ENCODE measurements around the gene DDN.

DDN gene

DNA sequence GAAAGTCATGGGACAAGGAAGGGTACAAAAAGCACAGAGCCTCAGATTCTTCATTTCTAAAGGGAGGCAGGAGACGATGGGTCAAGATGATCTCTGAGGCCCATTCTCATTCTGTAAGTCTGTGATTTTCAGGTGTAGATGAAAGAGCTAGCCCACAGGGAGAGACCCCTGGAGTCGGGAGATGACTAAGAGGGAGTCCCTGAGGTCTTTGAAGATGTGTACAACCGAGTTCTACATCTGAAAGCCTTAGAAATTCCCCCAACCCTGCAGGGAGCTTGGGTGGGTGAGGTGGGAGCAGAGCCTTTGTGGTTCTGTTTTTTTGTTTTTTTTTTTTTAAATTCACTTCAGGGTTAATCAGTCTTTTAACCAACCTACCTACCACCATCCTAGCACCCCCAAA lies 30.7 kb downstream of the DDN start:
- DNase-seq (ENCODE audit: extremely low read depth in 1 of 2, low read depth in 1 of 2), result no peak

DNA sequence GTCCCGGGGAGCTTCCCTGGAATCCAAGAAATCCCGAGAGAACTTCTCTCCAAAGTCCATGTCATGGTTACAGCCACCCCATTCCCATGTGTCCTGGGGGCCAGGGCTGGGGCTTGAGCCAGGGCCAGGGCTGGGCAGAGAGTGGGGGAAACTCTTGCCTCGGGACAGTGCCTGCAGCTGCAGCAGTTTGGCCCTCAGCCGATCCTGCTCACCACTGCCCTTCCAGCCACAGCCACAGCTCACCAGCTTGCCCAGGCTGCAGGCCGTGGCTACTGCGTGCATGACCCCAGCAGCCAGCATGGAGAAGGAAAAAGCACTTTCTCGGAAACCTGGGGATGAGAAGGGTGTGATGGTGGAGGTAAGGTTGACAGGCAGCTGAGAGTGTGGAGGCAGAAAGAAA lies 31.2 kb downstream of the DDN start:
- DNase-seq (ENCODE audit: extremely low read depth in 1 of 2, low read depth in 1 of 2), result no peak

DNA sequence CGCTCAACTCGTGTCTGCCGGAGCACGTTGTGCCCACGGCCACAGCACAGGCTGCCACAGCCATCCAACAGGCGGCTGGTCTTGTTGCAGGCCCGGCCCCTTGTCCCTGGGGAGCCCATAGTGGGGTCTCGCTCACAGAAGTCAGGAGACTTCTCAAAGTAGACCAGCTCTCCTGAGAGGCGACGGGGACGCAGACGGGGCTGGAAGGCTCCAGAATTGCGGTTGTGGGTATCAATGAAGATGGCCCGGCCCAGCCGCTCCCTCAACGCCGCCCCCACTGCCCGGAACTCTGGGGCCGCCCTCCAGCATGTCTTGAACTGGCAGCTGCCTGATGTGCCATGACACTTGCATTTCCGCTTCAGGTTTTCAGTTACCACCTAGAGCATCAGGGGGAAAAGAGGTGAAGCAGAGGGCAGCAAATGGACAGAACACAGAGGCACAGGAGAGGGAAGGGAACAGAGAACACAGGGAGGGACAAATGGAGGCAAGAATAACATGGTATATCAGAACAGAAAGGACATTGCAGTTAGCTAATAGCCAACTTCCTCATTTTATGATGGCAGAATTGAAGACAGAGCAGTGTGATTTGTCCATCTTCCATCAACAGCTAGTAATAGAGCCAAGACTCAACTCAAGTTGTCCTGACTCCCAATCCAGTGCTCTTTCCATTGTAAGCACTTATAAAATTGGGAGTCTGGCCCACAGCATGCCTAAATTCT lies 32.8 kb downstream of the DDN start:
- no peak for DNase-seq (ENCODE audit: extremely low read depth in 1 of 2, low read depth in 1 of 2)

DNA sequence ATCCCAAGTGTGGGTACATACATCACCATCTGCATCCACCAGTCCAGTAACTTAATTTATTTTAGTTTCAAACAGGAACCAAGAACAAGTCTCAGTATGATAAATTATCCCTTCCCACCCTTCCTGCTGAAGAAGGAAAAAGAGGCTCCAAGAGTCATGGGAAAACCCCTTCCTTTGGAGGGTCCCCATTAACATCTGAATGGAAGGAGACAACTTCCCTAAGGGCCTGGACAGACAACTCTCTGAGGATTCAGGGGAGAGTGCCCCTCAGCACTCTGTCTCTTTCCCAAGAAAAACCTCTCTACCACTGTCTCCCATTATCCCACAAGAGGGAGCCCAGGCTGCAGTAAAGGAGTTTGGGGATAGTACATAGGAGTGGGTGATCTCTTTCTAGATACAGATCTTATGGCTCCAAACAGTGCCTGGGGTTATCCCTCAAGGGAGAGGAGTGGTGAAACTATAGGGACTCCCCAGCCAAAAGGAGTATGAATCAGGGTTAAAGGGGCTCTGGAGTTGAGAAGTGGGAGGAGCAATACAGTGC lies 33.8 kb downstream of the DDN start:
- no peak for DNase-seq (ENCODE audit: extremely low read depth in 1 of 2, low read depth in 1 of 2)

DNA sequence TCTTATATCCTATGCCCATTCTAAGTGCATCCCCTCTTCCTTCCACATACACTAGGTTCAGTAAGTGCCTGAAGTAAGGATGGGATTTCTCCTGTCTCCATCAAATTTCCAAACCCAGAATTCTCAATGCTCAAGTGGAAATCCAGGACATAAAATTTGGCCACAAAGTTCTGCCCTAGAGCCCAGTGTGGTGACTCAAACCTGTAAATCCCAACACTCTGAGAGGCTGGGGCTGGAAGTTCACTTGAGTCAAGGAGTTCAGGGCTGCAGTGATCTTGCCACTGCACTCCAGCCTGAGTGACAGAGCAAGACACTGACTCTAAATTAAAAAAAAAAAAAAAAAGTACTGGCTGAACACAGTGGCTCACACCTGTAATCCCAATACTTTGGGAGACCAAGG lies 37.4 kb downstream of the DDN start:
- DNase-seq (ENCODE audit: extremely low read depth in 1 of 2, low read depth in 1 of 2), result no peak

DNA sequence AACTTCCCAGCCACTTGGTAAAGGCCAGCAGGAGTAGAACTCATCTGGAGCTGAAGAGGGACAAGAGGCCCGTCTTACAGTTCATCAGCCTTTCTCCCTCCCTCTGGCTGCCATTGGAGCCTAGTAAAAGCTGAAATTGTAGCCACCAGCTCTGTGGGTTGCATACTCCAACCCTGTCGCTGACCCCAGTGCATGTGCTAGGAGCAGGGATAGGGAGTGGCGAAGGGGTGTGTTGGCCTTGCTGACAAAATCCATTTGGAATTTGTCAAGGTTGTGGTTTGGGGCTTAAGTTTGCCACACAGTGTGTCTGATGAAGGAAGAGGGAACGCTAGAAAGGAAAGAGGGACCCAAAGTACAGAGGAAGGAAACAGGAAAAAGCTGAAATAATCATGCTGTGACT lies 37.8 kb downstream of the DDN start:
- DNase-seq (ENCODE audit: extremely low read depth in 1 of 2, low read depth in 1 of 2), result no peak

DNA sequence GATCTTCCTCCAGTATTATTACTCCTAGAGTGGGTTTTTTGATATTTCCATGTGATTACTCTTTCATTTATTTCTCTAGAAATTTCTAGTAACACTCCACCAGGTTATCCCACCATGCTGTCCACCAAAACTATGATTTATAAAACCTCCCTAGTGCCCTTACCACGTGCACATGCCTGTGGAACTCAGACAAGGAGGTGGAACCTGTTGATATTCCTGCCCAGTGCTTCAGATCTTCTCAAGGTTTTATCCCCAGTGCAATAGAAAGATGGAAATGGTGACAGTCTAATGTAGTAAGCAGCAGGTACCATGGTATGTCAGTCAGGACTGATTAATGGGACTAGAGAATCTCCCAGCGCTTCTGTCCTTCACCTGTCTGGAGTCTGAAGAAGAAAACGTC lies 38.3 kb downstream of the DDN start:
- no peak for DNase-seq (ENCODE audit: extremely low read depth in 1 of 2, low read depth in 1 of 2)

DNA sequence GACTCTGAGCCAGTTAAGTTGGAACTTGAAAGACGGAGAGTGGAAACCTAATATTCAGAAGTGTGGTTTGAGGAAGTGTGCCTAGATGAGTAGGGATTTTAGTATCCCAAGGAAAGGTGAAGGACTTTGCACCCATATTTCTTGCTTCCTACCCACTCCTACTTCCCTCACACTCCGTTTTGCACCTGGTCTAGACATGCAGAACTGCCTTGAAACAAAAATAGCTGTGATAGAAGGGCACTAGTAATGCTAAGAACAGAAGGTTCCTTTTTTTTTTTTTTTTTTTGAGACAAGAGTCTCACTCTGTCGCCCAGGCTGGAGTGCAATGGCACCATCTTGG lies 41.2 kb downstream of the DDN start:
- no peak for DNase-seq (ENCODE audit: extremely low read depth in 1 of 2, low read depth in 1 of 2)

DNA sequence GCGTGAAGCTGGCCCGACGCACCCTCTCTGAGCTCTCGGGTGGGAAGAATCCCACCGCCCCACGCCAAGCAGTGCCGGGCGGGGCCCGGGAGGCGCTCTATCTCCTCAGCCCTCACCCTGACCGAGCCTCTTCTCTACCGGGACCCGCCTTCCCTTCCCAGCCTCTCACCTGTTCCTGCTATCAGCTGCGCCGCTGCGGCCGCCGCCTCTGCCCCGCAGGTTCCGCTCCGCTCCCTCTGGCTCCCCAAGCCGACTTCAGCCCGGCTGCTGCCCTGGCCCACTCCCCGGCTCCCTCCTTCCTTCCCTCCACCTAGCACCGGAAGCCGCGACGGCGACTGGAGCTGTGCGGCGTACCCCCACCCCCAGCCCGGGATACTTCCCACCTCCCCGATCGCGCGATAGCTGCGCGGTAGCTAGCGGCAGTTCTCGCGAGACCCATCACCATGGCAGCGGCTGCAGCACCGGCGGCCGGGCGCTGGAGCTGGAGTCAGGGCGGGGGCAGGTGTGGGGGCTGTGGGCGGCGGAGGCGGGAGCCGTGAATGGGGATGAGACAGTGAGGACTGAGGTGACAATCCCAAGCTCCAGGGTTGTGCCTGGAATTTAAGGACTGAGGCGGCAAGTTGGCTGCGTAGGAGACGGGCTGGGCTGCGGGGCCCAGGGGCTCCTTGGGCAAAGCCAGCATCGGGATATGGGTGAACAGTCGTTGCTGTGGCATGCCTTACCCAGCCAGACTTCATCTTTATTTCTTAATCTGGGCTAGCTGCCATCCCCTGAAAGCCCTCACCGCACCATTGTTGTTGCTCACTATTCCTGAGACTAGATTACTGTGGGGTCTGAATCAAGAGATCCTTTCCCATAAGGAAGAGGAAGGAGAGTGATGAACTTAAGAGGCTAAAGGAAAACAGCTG lies 41.8 kb downstream of the DDN start, which contains the start of gene ARF3:
Gene ARF3 (minus strand): TSS at position 347 of the 908 bp plus-strand sequence. CDS start 16,392 bp downstream, outside the sequence.
- DNase-seq (ENCODE audit: extremely low read depth in 1 of 2, low read depth in 1 of 2), result peak; percentile 77 to 85

DNA sequence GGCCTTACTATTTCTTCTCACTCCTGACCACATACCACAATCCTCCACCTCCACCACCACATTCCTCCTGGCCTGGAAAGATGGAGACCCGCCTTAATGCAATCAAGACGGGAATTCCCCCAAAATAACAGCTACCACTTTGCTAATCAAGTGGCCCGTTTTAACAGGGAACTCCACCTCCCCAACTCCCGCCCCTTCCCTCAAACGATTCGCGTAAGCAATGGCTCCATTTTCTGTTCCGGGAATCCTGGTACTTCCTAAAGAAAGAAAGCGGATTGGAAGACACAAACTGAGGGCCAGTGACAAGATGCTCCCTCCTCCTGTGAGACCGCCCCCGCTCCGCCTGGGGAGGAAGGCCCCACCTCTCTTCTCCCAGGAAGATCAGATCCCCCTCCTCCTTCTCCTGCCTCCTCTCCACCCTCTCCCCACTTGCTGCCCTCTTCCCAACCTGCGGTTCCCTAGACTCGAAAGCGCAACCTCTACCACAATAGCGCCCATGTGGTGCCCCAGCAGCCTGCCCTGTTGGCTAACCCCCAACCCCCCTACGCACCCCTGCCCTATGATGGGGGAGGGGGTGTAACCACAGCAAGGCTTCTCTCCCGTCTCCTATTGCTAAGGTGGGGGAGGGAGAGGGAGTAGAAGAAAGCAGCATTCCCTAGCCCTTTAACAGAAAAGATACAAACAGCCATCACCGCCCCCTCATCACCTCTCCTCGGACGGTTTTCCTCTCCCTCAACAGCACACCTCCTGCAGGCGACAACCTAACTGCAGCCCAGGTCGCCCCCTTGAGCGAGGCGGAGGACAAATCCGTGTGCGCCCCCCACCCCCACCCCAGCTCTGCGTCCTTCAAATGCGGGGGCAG lies 42.7 kb downstream of the DDN start:
- no peak for DNase-seq (ENCODE audit: extremely low read depth in 1 of 2, low read depth in 1 of 2)

DNA sequence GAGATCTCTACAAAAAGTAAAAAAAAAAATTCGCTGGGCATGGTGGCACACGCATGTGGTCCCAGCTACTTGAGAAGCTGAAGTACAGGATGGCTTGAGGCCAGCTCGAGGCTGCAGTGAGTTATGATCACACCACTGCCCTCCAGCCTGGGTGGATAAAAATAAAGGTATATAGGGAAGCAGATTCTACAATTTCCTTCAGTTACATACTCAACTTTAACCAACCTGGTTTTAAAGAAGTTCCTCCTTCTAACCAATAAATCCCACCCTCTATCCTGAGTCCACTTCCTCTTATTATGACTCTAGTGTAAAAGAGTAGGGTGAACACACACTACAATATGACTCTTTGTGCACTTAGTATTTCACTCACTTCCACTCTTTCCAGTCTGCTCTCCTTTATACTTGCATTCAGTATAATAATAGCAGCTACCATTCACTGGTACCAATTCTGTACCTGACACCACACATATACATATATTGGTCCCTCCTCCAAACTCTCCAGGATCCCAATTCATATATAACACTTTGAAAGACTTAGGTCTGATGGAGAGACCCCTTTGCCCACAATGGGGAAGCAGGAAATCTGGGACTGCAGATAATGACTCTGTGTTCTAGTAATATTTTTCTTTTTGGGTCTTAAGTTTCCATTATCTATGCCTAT lies 44.2 kb downstream of the DDN start:
- no peak for DNase-seq (ENCODE audit: extremely low read depth in 1 of 2, low read depth in 1 of 2)

DNA sequence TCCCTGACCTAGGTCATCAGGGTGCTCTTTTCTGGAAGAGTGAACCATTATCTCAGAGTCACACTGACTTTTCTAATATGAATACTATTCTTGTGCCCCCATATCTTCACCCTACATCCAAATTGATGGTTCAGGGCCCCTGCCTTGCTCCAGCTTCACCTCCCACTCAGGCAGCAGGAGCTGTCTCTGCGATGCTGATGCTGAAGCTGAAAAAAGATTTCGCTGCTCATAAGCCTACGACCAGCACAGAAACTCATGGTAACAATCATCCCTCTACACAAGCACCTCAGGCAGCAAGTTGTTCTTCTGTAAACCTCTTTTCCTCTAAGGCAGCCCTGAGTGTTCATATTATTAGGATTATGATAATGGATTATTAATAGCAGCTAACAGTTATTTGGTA lies 45.1 kb downstream of the DDN start:
- no peak for DNase-seq (ENCODE audit: extremely low read depth in 1 of 2, low read depth in 1 of 2)

DNA sequence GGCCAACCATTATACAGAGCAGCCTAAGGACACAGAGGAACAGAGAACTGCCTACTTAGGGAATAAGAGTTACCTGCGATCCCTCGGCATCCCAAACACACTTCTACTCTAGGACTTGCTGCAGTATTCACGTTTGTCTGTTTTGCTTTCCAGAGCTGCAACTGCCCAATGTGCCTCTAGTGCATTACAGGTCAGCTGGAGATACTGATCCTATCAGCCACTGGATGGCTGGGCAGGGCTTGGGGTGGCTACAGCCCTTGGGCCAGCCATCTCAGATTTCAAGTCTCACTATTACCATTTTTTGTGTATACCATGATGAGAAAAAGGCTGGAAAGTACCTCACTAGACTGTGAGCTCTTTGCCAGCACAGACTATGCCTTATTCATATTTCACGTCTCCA lies 46.5 kb downstream of the DDN start:
- no peak for DNase-seq (ENCODE audit: extremely low read depth in 1 of 2, low read depth in 1 of 2)

DNA sequence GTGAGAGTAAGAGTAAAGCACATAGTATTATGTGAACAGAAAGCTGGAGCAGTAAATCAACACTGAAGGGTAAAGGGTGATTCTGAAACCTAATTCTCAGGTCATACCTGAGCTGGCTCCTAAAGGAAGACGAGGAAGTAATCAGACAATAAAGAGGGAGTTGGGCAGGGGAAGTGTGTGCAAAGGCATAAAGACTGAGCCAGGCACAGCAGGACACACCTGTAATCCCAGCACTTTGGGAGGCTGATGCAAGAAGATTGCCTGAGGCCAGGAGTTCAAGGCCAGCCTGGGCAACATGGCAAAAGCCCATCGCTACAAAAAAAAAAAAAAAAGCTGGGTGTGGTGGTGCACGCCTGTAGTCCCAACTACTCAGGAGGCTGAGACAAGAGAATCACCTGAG lies 51.4 kb downstream of the DDN start:
- DNase-seq (ENCODE audit: extremely low read depth in 1 of 2, low read depth in 1 of 2), result no peak

DNA sequence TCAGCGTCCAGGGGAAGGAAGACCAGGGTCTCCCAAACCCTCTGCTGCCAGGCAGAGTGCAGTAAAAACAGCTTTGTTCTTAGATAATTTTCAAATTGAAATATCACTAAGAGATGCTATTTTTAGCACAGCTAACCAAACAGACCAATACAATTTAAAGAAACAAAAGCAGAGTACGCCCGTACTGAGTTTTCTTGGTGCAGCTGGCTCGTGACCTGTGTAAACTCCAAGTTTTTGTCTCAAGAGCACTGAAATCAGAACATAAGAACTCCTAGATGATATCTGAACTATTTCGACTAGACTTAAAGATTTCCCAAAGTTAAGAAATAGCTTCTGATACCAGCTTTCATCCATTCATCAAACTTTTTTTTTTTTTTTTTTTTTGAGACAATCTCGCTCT lies 52.2 kb downstream of the DDN start:
- no peak for DNase-seq (ENCODE audit: extremely low read depth in 1 of 2, low read depth in 1 of 2)

DNA sequence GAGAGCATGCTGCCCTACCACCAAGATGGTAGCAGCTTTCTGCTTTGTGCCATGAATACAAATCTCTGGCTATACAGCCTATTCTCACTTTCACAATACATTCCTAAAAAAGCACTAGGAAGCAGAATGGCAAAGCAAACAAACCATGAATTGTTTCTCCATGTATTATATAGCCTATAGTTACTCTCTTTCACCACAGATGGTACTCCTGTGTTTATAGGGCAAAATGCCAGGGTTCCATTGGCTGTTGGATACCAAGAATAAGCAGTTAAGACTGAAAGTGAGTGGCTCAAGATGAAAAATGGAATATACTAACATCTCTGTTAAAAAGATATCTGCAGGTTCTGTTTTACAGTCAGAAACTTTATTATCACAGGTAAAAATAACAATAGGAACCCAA lies 53.0 kb downstream of the DDN start:
- no peak for DNase-seq (ENCODE audit: extremely low read depth in 1 of 2, low read depth in 1 of 2)
